HCT116 (cell line): ENCODE data around the gene GATA3. TPM values are rescaled to one million over a fixed set of nuclear protein-coding genes. Genes with fewer than 3 reads are reported as not detected.

Experiments used
- ATAC-seq: fragments of 200-7000 bp; cut with Tn5 transposase; 2 replicates; pipeline ENCODE4 v1.9.1; 2020; ENCODE audit warnings: mild to moderate bottlenecking, moderate library complexity
- BruUV-seq: library from RNA; stranded (reverse); fragments of 400-500 nt; replicated peaks from 2 replicates; lab custom pipeline; 2021; lab: Mats Ljungman, UMichigan
- CTCF ChIA-PET: fragments of 300-600 bp; sonication (Branson Sonifier 250); formaldehyde crosslinking; loops from one replicate; lab custom pipeline; 2021; ENCODE audit warnings: antibody characterized with exemption; lab: Charles Lee
- POLR2A ChIA-PET: fragments of 300-600, 350-600 bp; sonication (Branson Sonifier 250); formaldehyde crosslinking; loops from one replicate; lab custom pipeline; 2021; ENCODE audit warnings: antibody characterized with exemption; lab: Charles Lee
- RAD21 ChIA-PET, 2 experiments: fragments of 300-600 bp; sonication (Branson Sonifier 250); formaldehyde crosslinking; loops; one replicate each; lab custom pipeline; 2023; ENCODE audit warnings: low total read pairs in 2 of 2; ENCODE audit not compliant: uncharacterized antibody in 2 of 2, unreplicated experiment in 2 of 2, low non-redundant PET in 1 of 2; lab: Charles Lee
- DNase-seq: peaks from one replicate; pipeline ENCODE4 v3.0.0-alpha.2; 2010; ENCODE audit warnings: low read depth, low spot score
- H2AFZ ChIP-seq: fragments of 200-600 bp; shearing (Covaris generic), sonication (generic); 2 replicates; pipeline ENCODE4 v1.6.1; 2017; ENCODE audit warnings: low read depth, mixed run types, mixed read lengths, antibody characterized with exemption, low read length; ENCODE audit not compliant: poor library complexity, severe bottlenecking
- H3K27ac ChIP-seq: 2 replicates; pipeline ENCODE4 v1.5.1; 2012; ENCODE audit warnings: low read depth, low read length
- H3K27me3 ChIP-seq: fragments of 200-600 bp; sonication (generic); 2 replicates; pipeline ENCODE4 v1.6.1; 2016; ENCODE audit warnings: mixed run types, low read length, mixed read lengths; ENCODE audit not compliant: insufficient read depth
- H3K36me3 ChIP-seq, 2 experiments: fragments of 200-500 bp in 1 of 2; fragments of 200-600 bp in 1 of 2; sonication (Bioruptor generic) in 1 of 2; sonication (generic) in 1 of 2; 2 replicates each; pipeline versions ENCODE4 v1.5.1 to v1.6.1; 2014 to 2016; ENCODE audit warnings: low read length in 2 of 2, inconsistent platforms in 1 of 2, mixed read lengths in 1 of 2, mixed run types in 1 of 2; ENCODE audit not compliant: insufficient read depth in 2 of 2, control insufficient read depth in 1 of 2
- H3K4me1 ChIP-seq, 2 experiments: fragments of 200-600 bp in 1 of 2; sonication (generic) in 1 of 2; 2 replicates each; pipeline versions ENCODE4 v1.5.1 to v1.6.1; 2012 to 2017; ENCODE audit warnings: low read length in 2 of 2, inconsistent platforms in 1 of 2, mild to moderate bottlenecking in 1 of 2, mixed read lengths in 1 of 2, mixed run types in 1 of 2, moderate library complexity in 1 of 2; ENCODE audit not compliant: insufficient read depth in 2 of 2, control insufficient read depth in 1 of 2
- H3K4me2 ChIP-seq: fragments of 200-600 bp; sonication (generic); 2 replicates; pipeline ENCODE4 v1.6.1; 2017; ENCODE audit warnings: mixed run types, low read length, mixed read lengths
- H3K4me3 ChIP-seq, 2 experiments: fragments of 200-600 bp in 1 of 2; sonication (generic) in 1 of 2; replicated peaks in 1 of 2; 2 replicates each; pipeline ENCODE4 v1.5.1; 2011 to 2016; ENCODE audit warnings: low read length in 2 of 2, control low read depth in 1 of 2, low read depth in 1 of 2, mild to moderate bottlenecking in 1 of 2, mixed read lengths in 1 of 2, mixed run types in 1 of 2
- H3K79me2 ChIP-seq: fragments of 200-600 bp; sonication (generic); 2 replicates; pipeline ENCODE4 v1.6.1; 2017; ENCODE audit warnings: mild to moderate bottlenecking, mixed run types, low read length, moderate library complexity, mixed read lengths; ENCODE audit not compliant: insufficient read depth
- H3K9ac ChIP-seq: fragments of 200-600 bp; sonication (generic); 2 replicates; pipeline ENCODE4 v1.6.1; 2016; ENCODE audit warnings: low read length, mixed read lengths
- H3K9me2 ChIP-seq: fragments of 200-600 bp; sonication (generic), shearing (Covaris generic); 2 replicates; pipeline ENCODE4 v1.6.1; 2017; ENCODE audit warnings: mixed run types, mild to moderate bottlenecking, moderate library complexity; ENCODE audit not compliant: insufficient read depth
- H3K9me3 ChIP-seq, 2 experiments: fragments of 200-500 bp in 1 of 2; fragments of 200-600 bp in 1 of 2; sonication (Bioruptor generic) in 1 of 2; sonication (generic) in 1 of 2; 2 replicates each; pipeline ENCODE4 v1.6.1; 2014 to 2017; ENCODE audit warnings: low read length in 2 of 2, mixed read lengths in 2 of 2, inconsistent platforms in 1 of 2, low read depth in 1 of 2, mild to moderate bottlenecking in 1 of 2, mixed run types in 1 of 2, moderate library complexity in 1 of 2; ENCODE audit not compliant: control insufficient read depth in 1 of 2, insufficient read depth in 1 of 2
- H4K20me1 ChIP-seq: fragments of 200-600 bp; sonication (generic), shearing (Covaris generic); 2 replicates; pipeline ENCODE4 v1.6.1; 2017; ENCODE audit warnings: mixed run types, mild to moderate bottlenecking, moderate library complexity; ENCODE audit not compliant: insufficient read depth
- CBX3 ChIP-seq: IDR thresholded peaks from 2 replicates; pipeline ENCODE4 v1.6.1; 2012; ENCODE audit warnings: low read depth
- CEBPB ChIP-seq: IDR thresholded peaks from 2 replicates; pipeline ENCODE4 v1.6.1; 2012; ENCODE audit warnings: low read depth
- EZH2 ChIP-seq: fragments of 200-600 bp; sonication (generic); IDR thresholded peaks from 2 replicates; pipeline ENCODE4 v1.6.1; 2017; ENCODE audit warnings: antibody characterized with exemption, mixed run types
- JUND ChIP-seq: IDR thresholded peaks from 2 replicates; pipeline ENCODE4 v1.6.1; 2012
- POLR2AphosphoS5 ChIP-seq: IDR thresholded peaks from 2 replicates; pipeline ENCODE4 v1.6.1; 2011; ENCODE audit warnings: mild to moderate bottlenecking, low read depth, low read length, moderate library complexity
- RAD21 ChIP-seq: IDR thresholded peaks from 2 replicates; pipeline ENCODE4 v1.6.1; 2012; ENCODE audit warnings: low read depth, mild to moderate bottlenecking
- SIN3A ChIP-seq: IDR thresholded peaks from 2 replicates; pipeline ENCODE4 v1.6.1; 2012; ENCODE audit warnings: low read depth
- SP1 ChIP-seq: IDR thresholded peaks from 2 replicates; pipeline ENCODE4 v1.6.1; 2012; ENCODE audit warnings: low read depth
- SRF ChIP-seq: IDR thresholded peaks from 2 replicates; pipeline ENCODE4 v1.6.1; 2012; ENCODE audit warnings: low read depth
- TCF7L2 ChIP-seq: IDR thresholded peaks from 2 replicates; pipeline ENCODE4 v1.7.0; 2011; ENCODE audit warnings: borderline replicate concordance, inconsistent platforms; ENCODE audit not compliant: insufficient read depth, insufficient read length; ENCODE audit errors: extremely low read depth
- YY1 ChIP-seq: IDR thresholded peaks from 2 replicates; pipeline ENCODE4 v1.6.1; 2011; ENCODE audit warnings: low read length, low read depth, moderate library complexity, mild to moderate bottlenecking; ENCODE audit not compliant: insufficient replicate concordance; ENCODE audit errors: extremely low read depth
- ZFX ChIP-seq: fragments of 450-650 bp; IDR thresholded peaks from 2 replicates; pipeline ENCODE4 v1.6.1; 2017
- ZNF274 ChIP-seq: fragments of 200-500 bp; sonication (Bioruptor generic); IDR thresholded peaks from 2 replicates; pipeline ENCODE4 v1.6.1; 2014; ENCODE audit warnings: mild to moderate bottlenecking, low read depth, low read length, inconsistent platforms
- intact Hi-C: fragments of 100-400 bp; cut with micrococcal nuclease; formaldehyde crosslinking; loops from 2 replicates; pipeline ENCODE4 v1.10.0; 2022
- total RNA-seq: library from RNA; stranded (reverse); gene quantifications from one replicate; pipeline ENCODE4 v1.2.1, GENCODE V29; 2021; ENCODE audit not compliant: unreplicated experiment
- TF ChIP-seq, protein P1 (sequence below): IDR thresholded peaks from 2 replicates; pipeline ENCODE4 v1.6.1; 2011; ENCODE audit warnings: mild to moderate bottlenecking, low read length, moderate library complexity; ENCODE audit not compliant: insufficient replicate concordance; ENCODE audit errors: extremely low read depth
- TF ChIP-seq, protein P2 (sequence below): IDR thresholded peaks from 2 replicates; pipeline ENCODE4 v1.6.1; 2012; ENCODE audit warnings: low read depth
- TF ChIP-seq, protein P3 (sequence below): IDR thresholded peaks from 2 replicates; pipeline ENCODE4 v1.6.1; 2012
- TF ChIP-seq, protein P4 (sequence below), 3 experiments: fragments of 200-600 bp in 1 of 3; sonication (generic) in 1 of 3; IDR thresholded peaks in 2 of 3; conservative IDR thresholded peaks in 1 of 3; 2 replicates each; pipeline ENCODE4 v1.5.1; 2012 to 2017; ENCODE audit warnings: low read depth in 2 of 3, low read length in 2 of 3, antibody characterized with exemption in 1 of 3, borderline replicate concordance in 1 of 3, control low read depth in 1 of 3, mild to moderate bottlenecking in 1 of 3, mixed read lengths in 1 of 3, mixed run types in 1 of 3, moderate library complexity in 1 of 3; ENCODE audit not compliant: insufficient read depth in 1 of 3

Gene GATA3
- total RNA-seq, 1 experiment from 2014 or later: 2.7 TPM

DNA sequence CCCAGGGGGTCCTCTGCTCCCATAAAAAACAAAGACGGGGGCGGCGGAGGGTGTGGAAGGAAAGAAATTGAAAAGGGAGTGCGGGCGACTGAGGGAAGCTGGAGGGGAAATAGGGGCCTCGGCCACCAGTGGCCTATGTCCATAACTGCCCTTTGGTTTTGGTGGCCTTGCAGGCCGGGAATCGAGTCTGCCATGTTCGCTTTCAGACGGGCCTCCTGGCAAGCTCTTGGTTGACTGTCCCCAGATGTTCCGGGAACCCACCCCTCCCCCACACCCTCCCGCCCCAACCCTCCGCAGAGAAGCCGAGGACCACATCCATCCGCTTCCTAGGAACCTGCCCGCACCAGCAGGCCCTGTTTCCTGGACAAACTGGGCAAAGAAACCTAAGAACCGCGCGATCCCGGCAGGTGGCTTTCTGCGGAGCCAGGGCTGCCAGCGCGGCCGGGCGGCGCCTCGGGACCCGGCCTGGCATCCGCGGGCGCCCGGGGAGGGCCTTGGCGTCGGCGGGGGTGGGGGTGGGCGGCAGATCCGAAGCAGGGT is 20.0 kb upstream of the GATA3 start:
- Histone ChIP-seq H3K4me1 (no peaks in the 10 kb centered on the region), H3K4me2 (no peak overlapping the region), H3K4me3 (no peak overlapping the region), H3K27ac (no peak overlapping the region), H3K9me2 (no peaks in the 10 kb centered on the region), H2AFZ (no peak overlapping the region), H3K9me3 (no peaks in the 10 kb centered on the region), H3K27me3 (peaks cover 18% of the 10 kb centered on the region), H4K20me1 (no peaks in the 10 kb centered on the region), H3K79me2 (no peaks in the 10 kb centered on the region), H3K36me3 (no peaks in the 10 kb centered on the region), H3K9ac (no peak overlapping the region)
- ChIA-PET POLR2A (no interaction called here), RAD21 (no interaction called here), CTCF (no interaction called here)
- BruUV-seq: no TSS peak
- ATAC-seq (no peak), DNase-seq (no peak)
- no peak for TF ChIP-seq ZNF274
- no peak for TF ChIP-seq TCF7L2
- TF ChIP-seq CBX3: no peak
- TF ChIP-seq, protein P1, sequence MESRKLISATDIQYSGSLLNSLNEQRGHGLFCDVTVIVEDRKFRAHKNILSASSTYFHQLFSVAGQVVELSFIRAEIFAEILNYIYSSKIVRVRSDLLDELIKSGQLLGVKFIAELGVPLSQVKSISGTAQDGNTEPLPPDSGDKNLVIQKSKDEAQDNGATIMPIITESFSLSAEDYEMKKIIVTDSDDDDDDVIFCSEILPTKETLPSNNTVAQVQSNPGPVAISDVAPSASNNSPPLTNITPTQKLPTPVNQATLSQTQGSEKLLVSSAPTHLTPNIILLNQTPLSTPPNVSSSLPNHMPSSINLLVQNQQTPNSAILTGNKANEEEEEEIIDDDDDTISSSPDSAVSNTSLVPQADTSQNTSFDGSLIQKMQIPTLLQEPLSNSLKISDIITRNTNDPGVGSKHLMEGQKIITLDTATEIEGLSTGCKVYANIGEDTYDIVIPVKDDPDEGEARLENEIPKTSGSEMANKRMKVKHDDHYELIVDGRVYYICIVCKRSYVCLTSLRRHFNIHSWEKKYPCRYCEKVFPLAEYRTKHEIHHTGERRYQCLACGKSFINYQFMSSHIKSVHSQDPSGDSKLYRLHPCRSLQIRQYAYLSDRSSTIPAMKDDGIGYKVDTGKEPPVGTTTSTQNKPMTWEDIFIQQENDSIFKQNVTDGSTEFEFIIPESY: no peak
- TF ChIP-seq, protein P2, sequence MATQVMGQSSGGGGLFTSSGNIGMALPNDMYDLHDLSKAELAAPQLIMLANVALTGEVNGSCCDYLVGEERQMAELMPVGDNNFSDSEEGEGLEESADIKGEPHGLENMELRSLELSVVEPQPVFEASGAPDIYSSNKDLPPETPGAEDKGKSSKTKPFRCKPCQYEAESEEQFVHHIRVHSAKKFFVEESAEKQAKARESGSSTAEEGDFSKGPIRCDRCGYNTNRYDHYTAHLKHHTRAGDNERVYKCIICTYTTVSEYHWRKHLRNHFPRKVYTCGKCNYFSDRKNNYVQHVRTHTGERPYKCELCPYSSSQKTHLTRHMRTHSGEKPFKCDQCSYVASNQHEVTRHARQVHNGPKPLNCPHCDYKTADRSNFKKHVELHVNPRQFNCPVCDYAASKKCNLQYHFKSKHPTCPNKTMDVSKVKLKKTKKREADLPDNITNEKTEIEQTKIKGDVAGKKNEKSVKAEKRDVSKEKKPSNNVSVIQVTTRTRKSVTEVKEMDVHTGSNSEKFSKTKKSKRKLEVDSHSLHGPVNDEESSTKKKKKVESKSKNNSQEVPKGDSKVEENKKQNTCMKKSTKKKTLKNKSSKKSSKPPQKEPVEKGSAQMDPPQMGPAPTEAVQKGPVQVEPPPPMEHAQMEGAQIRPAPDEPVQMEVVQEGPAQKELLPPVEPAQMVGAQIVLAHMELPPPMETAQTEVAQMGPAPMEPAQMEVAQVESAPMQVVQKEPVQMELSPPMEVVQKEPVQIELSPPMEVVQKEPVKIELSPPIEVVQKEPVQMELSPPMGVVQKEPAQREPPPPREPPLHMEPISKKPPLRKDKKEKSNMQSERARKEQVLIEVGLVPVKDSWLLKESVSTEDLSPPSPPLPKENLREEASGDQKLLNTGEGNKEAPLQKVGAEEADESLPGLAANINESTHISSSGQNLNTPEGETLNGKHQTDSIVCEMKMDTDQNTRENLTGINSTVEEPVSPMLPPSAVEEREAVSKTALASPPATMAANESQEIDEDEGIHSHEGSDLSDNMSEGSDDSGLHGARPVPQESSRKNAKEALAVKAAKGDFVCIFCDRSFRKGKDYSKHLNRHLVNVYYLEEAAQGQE: no peak
- no peak for TF ChIP-seq RAD21
- TF ChIP-seq EZH2: no peak
- TF ChIP-seq YY1: no peak
- TF ChIP-seq, protein P3, sequence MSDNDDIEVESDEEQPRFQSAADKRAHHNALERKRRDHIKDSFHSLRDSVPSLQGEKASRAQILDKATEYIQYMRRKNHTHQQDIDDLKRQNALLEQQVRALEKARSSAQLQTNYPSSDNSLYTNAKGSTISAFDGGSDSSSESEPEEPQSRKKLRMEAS: no peak
- TF ChIP-seq JUND: no peak
- TF ChIP-seq SP1: no peak
- no peak for TF ChIP-seq ZFX
- no peak for TF ChIP-seq SIN3A
- TF ChIP-seq, protein P4, sequence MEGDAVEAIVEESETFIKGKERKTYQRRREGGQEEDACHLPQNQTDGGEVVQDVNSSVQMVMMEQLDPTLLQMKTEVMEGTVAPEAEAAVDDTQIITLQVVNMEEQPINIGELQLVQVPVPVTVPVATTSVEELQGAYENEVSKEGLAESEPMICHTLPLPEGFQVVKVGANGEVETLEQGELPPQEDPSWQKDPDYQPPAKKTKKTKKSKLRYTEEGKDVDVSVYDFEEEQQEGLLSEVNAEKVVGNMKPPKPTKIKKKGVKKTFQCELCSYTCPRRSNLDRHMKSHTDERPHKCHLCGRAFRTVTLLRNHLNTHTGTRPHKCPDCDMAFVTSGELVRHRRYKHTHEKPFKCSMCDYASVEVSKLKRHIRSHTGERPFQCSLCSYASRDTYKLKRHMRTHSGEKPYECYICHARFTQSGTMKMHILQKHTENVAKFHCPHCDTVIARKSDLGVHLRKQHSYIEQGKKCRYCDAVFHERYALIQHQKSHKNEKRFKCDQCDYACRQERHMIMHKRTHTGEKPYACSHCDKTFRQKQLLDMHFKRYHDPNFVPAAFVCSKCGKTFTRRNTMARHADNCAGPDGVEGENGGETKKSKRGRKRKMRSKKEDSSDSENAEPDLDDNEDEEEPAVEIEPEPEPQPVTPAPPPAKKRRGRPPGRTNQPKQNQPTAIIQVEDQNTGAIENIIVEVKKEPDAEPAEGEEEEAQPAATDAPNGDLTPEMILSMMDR (IDR thresholded peaks at IDR 0.05 in 2 of 3, conservative IDR thresholded peaks at IDR 0.05 in 1 of 3; ENCODE audit: borderline replicate concordance in 1 of 3, insufficient read depth in 1 of 3, low read depth in 2 of 3, low read length in 2 of 3): no peak
- TF ChIP-seq CEBPB: no peak
- TF ChIP-seq POLR2AphosphoS5: no peak
- TF ChIP-seq SRF: no peak
- intact Hi-C loops: no loop called here
